ENCODE measurements around the gene TPPP2.

DNA sequence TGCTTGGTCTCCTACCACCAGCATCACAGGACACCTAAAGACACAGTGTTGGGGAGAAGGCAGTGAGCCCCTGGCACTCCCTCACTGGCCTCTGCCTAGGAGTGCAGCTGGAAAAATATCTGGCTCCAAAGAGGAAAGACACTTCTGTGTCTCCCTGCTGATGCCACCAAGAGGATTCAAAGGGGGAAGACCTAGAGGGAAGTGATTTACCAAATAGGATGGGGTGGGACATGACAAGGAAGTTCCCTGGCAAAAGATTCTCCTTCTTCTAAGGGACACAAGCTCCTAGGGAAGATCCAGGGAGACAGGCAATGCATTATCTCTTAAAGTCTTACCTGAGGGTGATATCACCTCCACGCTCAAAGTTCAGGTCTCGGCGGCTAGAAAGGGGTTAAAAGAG is 11.2 kb upstream of the TPPP2 start:
- TF ChIP-seq, protein P1, sequence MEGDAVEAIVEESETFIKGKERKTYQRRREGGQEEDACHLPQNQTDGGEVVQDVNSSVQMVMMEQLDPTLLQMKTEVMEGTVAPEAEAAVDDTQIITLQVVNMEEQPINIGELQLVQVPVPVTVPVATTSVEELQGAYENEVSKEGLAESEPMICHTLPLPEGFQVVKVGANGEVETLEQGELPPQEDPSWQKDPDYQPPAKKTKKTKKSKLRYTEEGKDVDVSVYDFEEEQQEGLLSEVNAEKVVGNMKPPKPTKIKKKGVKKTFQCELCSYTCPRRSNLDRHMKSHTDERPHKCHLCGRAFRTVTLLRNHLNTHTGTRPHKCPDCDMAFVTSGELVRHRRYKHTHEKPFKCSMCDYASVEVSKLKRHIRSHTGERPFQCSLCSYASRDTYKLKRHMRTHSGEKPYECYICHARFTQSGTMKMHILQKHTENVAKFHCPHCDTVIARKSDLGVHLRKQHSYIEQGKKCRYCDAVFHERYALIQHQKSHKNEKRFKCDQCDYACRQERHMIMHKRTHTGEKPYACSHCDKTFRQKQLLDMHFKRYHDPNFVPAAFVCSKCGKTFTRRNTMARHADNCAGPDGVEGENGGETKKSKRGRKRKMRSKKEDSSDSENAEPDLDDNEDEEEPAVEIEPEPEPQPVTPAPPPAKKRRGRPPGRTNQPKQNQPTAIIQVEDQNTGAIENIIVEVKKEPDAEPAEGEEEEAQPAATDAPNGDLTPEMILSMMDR (IDR thresholded peaks at IDR 0.05; ENCODE audit: low read length), result no peak
- no peak for TF ChIP-seq EZH2 (IDR thresholded peaks at IDR 0.05; ENCODE audit: borderline replicate concordance, low read length)

Data from OCI-LY1 (cell line).